HepG2 (cell line): ENCODE results near the gene CATSPERD. TPM values are rescaled to one million over a fixed set of nuclear protein-coding genes. Genes with fewer than 3 reads are reported as not detected.
A peak's percentile ranks its signal among the peaks of the same experiment; 100 is the strongest.

Experiments
- CBX2 ChIP-seq, 2 experiments: fragments of 200-600 bp in 1 of 2; sonication (generic); formaldehyde crosslinking in 1 of 2; IDR thresholded peaks; 2 replicates each; pipeline versions ENCODE4 v1.7.0 to v1.8.1; 2018 to 2022; ENCODE audit warnings: low read depth in 2 of 2, low read length in 1 of 2, mild to moderate bottlenecking in 1 of 2, missing genetic modification reagents in 1 of 2
- DZIP1 ChIP-seq: sonication (generic); formaldehyde crosslinking; IDR thresholded peaks from 2 replicates; pipeline ENCODE4 v1.5.0; 2020; ENCODE audit warnings: mild to moderate bottlenecking, missing genetic modification reagents
- HOXD1 ChIP-seq: sonication (generic); formaldehyde crosslinking; IDR thresholded peaks from 2 replicates; pipeline ENCODE4 v1.5.0; 2020; ENCODE audit warnings: missing genetic modification reagents
- NR2C2 ChIP-seq: sonication (generic); formaldehyde crosslinking; IDR thresholded peaks from 2 replicates; pipeline ENCODE4 v1.4.0; 2020; ENCODE audit warnings: missing genetic modification reagents, mild to moderate bottlenecking, moderate library complexity, borderline replicate concordance
- REPIN1 ChIP-seq: sonication (generic); formaldehyde crosslinking; IDR thresholded peaks from 2 replicates; pipeline ENCODE4 v1.8.0; 2022; ENCODE audit warnings: missing genetic modification reagents, low read depth, mild to moderate bottlenecking, borderline replicate concordance
- RFX5 ChIP-seq: IDR thresholded peaks from 2 replicates; pipeline ENCODE4 v1.6.1; 2011; ENCODE audit warnings: low read depth, low read length, improper control_type of control experiment
- RFXANK ChIP-seq: IDR thresholded peaks from 2 replicates; pipeline ENCODE4 v1.6.1; 2016
- ZNF33A ChIP-seq: sonication (generic); formaldehyde crosslinking; IDR thresholded peaks from 2 replicates; pipeline ENCODE4 v1.5.1; 2020; ENCODE audit warnings: missing genetic modification reagents, mild to moderate bottlenecking, moderate library complexity, borderline replicate concordance
- ZNF441 ChIP-seq: sonication (generic); formaldehyde crosslinking; IDR thresholded peaks from 2 replicates; pipeline ENCODE4 v1.7.0; 2021; ENCODE audit warnings: missing genetic modification reagents, borderline replicate concordance
- ZNF503 ChIP-seq: sonication (generic); formaldehyde crosslinking; IDR thresholded peaks from 2 replicates; pipeline ENCODE4 v1.4.0; 2020; ENCODE audit warnings: missing genetic modification reagents
- ZNF615 ChIP-seq: sonication (generic); formaldehyde crosslinking; IDR thresholded peaks from 2 replicates; pipeline ENCODE4 v1.5.0; 2020; ENCODE audit warnings: mild to moderate bottlenecking, missing genetic modification reagents, borderline replicate concordance
- ZNF737 ChIP-seq: sonication (generic); formaldehyde crosslinking; IDR thresholded peaks from 2 replicates; pipeline ENCODE4 v1.5.0; 2020; ENCODE audit warnings: missing genetic modification reagents, mild to moderate bottlenecking, borderline replicate concordance
- ZNF746 ChIP-seq: sonication (generic); formaldehyde crosslinking; IDR thresholded peaks from 2 replicates; pipeline ENCODE4 v1.8.0; 2022; ENCODE audit warnings: mild to moderate bottlenecking, missing genetic modification reagents
- ZNF775 ChIP-seq: sonication (generic); formaldehyde crosslinking; IDR thresholded peaks from 2 replicates; pipeline ENCODE4 v1.4.0; 2020; ENCODE audit warnings: missing genetic modification reagents, mild to moderate bottlenecking, moderate library complexity, borderline replicate concordance
- polyA plus RNA-seq, 8 experiments: library from polyadenylated mRNA; depleted of rRNA in 3 of 8; stranded (reverse) in 7 of 8; unstranded in 1 of 8; fragments of >200 nt; fragmentation: Illumina TruSeq in 4 of 8; extraction: Trizol in 4 of 8; gene quantifications; 2 replicates each; pipeline versions ENCODE4 v1.2.1 to v1.2.3, GENCODE V29; 2011 to 2016; ENCODE audit warnings: low read depth in 4 of 8, missing spikeins in 1 of 8, mixed read lengths in 1 of 8; ENCODE audit not compliant: insufficient read depth in 1 of 8
- total RNA-seq, 5 experiments: library from RNA; depleted of rRNA; stranded (reverse); fragments of >200 nt; fragmentation: Illumina TruSeq; extraction: Trizol; gene quantifications; 2 replicates each; pipeline ENCODE4 v1.2.3, GENCODE V29; 2016; ENCODE audit warnings: low read depth in 1 of 5
- TF ChIP-seq, protein P1 (sequence below): sonication (generic); formaldehyde crosslinking; IDR thresholded peaks from 2 replicates; pipeline ENCODE4 v1.5.0; 2020; ENCODE audit warnings: mild to moderate bottlenecking, missing genetic modification reagents
- TF ChIP-seq, protein P2 (sequence below): sonication (generic); formaldehyde crosslinking; IDR thresholded peaks from 2 replicates; pipeline ENCODE4 v1.9.0; 2021; ENCODE audit warnings: missing genetic modification reagents, borderline replicate concordance
- TF ChIP-seq, protein P3 (sequence below): sonication (generic); formaldehyde crosslinking; IDR thresholded peaks from 2 replicates; pipeline ENCODE4 v1.4.0; 2020; ENCODE audit warnings: mild to moderate bottlenecking, missing genetic modification reagents

The CATSPERD gene
- total and polyA plus RNA-seq, 2 of the 13 experiments (the other 11 are each of a cell fraction or from before 2014, with no cell fraction given), result 0.04 TPM; not detected in 1

GRCh38 chr19:5690125-5690954, 30.1 kb upstream of the CATSPERD start, which contains the start of gene RPL36 (continued):
- TF ChIP-seq ZNF503 (CRISPR knock-in tag), result 0 out of 2 replicates have a peak, but pooled peaks have one; percentile 63
- TF ChIP-seq REPIN1 (CRISPR knock-in tag), result peak; percentile 60; the same call in 1 of the 2 replicates
- TF ChIP-seq ZNF33A (CRISPR knock-in tag), result no peak
- no peak for TF ChIP-seq ZNF441
- TF ChIP-seq RFX5, result no peak
- no peak for TF ChIP-seq ZNF737 (CRISPR knock-in tag)
- 0 out of 2 replicates have a peak, but pooled peaks have one; percentile 79 for TF ChIP-seq HOXD1
- TF ChIP-seq ZNF775 (CRISPR knock-in tag), result peak; percentile 67
- peak; percentile 65; the same call in 1 of the 2 replicates for TF ChIP-seq DZIP1
- TF ChIP-seq RFXANK (CRISPR knock-in tag), result peak; percentile 78; the same call in 1 of the 2 replicates
- TF ChIP-seq, protein P1, sequence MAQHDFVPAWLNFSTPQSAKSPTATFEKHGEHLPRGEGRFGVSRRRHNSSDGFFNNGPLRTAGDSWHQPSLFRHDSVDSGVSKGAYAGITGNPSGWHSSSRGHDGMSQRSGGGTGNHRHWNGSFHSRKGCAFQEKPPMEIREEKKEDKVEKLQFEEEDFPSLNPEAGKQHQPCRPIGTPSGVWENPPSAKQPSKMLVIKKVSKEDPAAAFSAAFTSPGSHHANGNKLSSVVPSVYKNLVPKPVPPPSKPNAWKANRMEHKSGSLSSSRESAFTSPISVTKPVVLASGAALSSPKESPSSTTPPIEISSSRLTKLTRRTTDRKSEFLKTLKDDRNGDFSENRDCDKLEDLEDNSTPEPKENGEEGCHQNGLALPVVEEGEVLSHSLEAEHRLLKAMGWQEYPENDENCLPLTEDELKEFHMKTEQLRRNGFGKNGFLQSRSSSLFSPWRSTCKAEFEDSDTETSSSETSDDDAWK, result no peak
- TF ChIP-seq, protein P2, sequence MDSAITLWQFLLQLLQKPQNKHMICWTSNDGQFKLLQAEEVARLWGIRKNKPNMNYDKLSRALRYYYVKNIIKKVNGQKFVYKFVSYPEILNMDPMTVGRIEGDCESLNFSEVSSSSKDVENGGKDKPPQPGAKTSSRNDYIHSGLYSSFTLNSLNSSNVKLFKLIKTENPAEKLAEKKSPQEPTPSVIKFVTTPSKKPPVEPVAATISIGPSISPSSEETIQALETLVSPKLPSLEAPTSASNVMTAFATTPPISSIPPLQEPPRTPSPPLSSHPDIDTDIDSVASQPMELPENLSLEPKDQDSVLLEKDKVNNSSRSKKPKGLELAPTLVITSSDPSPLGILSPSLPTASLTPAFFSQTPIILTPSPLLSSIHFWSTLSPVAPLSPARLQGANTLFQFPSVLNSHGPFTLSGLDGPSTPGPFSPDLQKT (CRISPR knock-in tag), result no peak
- TF ChIP-seq ZNF746, result no peak
- TF ChIP-seq, protein P3, sequence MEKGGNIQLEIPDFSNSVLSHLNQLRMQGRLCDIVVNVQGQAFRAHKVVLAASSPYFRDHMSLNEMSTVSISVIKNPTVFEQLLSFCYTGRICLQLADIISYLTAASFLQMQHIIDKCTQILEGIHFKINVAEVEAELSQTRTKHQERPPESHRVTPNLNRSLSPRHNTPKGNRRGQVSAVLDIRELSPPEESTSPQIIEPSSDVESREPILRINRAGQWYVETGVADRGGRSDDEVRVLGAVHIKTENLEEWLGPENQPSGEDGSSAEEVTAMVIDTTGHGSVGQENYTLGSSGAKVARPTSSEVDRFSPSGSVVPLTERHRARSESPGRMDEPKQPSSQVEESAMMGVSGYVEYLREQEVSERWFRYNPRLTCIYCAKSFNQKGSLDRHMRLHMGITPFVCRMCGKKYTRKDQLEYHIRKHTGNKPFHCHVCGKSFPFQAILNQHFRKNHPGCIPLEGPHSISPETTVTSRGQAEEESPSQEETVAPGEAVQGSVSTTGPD, result no peak
- no peak for TF ChIP-seq ZNF615 (CRISPR knock-in tag)
- no peak for TF ChIP-seq CBX2 (IDR thresholded peaks at IDR 0.05; ENCODE audit: low read depth, low read length)
- TF ChIP-seq CBX2 (CRISPR knock-in tag; IDR thresholded peaks at IDR 0.05; ENCODE audit: low read depth), result peak; percentile 50; the same call in 1 of the 2 replicates
- TF ChIP-seq NR2C2 (CRISPR knock-in tag), result peak; percentile 67
